Common myeloid progenitor, CD34-positive (primary cell): Measurements from ENCODE around the gene CHM.

Experiments used
- CTCF ChIA-PET: fragments of 350-600 bp; sonication (Branson Sonifier 250); formaldehyde crosslinking; loops from one replicate; lab custom pipeline; 2021; ENCODE audit warnings: antibody characterized with exemption; lab: Charles Lee
- POLR2A ChIA-PET: fragments of 350-600 bp; sonication (Branson Sonifier 250); formaldehyde crosslinking; loops from one replicate; lab custom pipeline; 2021; ENCODE audit warnings: antibody characterized with exemption; lab: Charles Lee
- DNase-seq, 3 donors: peaks; one replicate each; pipeline versions ENCODE4 v3.0.0 to v3.0.0-alpha.2; 2013
- H3K27ac ChIP-seq, 2 experiments: 1 replicate in 1 of 2; 2 replicates in 1 of 2; pipeline ENCODE4 v1.7.0; 2013; ENCODE audit warnings: inconsistent platforms in 2 of 2, low read length in 2 of 2, mild to moderate bottlenecking in 2 of 2, low read depth in 1 of 2, moderate library complexity in 1 of 2; ENCODE audit not compliant: severe bottlenecking in 2 of 2, insufficient read depth in 1 of 2, poor library complexity in 1 of 2
- H3K27me3 ChIP-seq, 5 experiments: replicated peaks in 2 of 5; 1 replicate in 3 of 5; 2 replicates in 2 of 5; pipeline versions ENCODE4 v1.6.1 to v1.7.0; 2013; ENCODE audit warnings: low read length in 4 of 5, mild to moderate bottlenecking in 2 of 5, moderate library complexity in 2 of 5, inconsistent platforms in 1 of 5; ENCODE audit not compliant: insufficient read depth in 5 of 5, control insufficient read depth in 4 of 5
- H3K36me3 ChIP-seq, 4 experiments: 1 replicate in 2 of 4; 2 replicates in 2 of 4; pipeline versions ENCODE4 v1.6.1 to v1.7.0; 2013; ENCODE audit warnings: low read length in 3 of 4, control low read depth in 1 of 4, mild to moderate bottlenecking in 1 of 4; ENCODE audit not compliant: control insufficient read depth in 4 of 4, insufficient read depth in 4 of 4
- H3K4me1 ChIP-seq, 4 experiments: 1 replicate in 3 of 4; 2 replicates in 1 of 4; pipeline versions ENCODE4 v1.6.1 to v1.7.1; 2013; ENCODE audit warnings: low read length in 3 of 4, mild to moderate bottlenecking in 3 of 4, control low read depth in 1 of 4, inconsistent platforms in 1 of 4, moderate library complexity in 1 of 4; ENCODE audit not compliant: control insufficient read depth in 4 of 4, insufficient read depth in 4 of 4; ENCODE audit errors: control extremely low read depth in 1 of 4
- H3K4me3 ChIP-seq, 7 experiments: 1 replicate in 4 of 7; 2 replicates in 3 of 7; pipeline versions ENCODE4 v1.5.1 to v1.7.0; 2013; ENCODE audit warnings: mild to moderate bottlenecking in 7 of 7, low read length in 6 of 7, moderate library complexity in 6 of 7, inconsistent platforms in 2 of 7, low read depth in 2 of 7, control low read depth in 1 of 7; ENCODE audit not compliant: insufficient read depth in 4 of 7, control insufficient read depth in 1 of 7; ENCODE audit errors: extremely low read depth in 1 of 7
- H3K9me3 ChIP-seq, 5 experiments: 1 replicate in 4 of 5; 2 replicates in 1 of 5; pipeline versions ENCODE4 v1.6.1 to v1.7.1; 2013; ENCODE audit warnings: low read length in 4 of 5, mild to moderate bottlenecking in 2 of 5, inconsistent platforms in 1 of 5, low read depth in 1 of 5, moderate library complexity in 1 of 5; ENCODE audit not compliant: control insufficient read depth in 4 of 5, insufficient read depth in 2 of 5; ENCODE audit errors: control extremely low read depth in 1 of 5
- WGBS: methylation state at CpG from one replicate; pipeline ENCODE4 v1.1.5; 2013; ENCODE audit not compliant: insufficient coverage; 5-methylcytosine and 5-hydroxymethylcytosine counted together

CHM gene

GRCh38 chrX:85828771-85829170, 218.6 kb downstream of the CHM start:
- H3K27ac ChIP-seq, result no peak overlapping the region
- ChIA-PET CTCF (no interaction called here), POLR2A (no interaction called here)
- H3K4me1 ChIP-seq, result no peaks in the 10 kb centered on the region
- H3K36me3 ChIP-seq, result no peaks in the 10 kb centered on the region
- H3K9me3 ChIP-seq, result no peaks in the 10 kb centered on the region
- WGBS, result 88% methylated on average over 2 of the region's 5 CpGs
- no peak overlapping the region for H3K4me3 ChIP-seq
- no peaks in the 10 kb centered on the region for H3K27me3 ChIP-seq
- no peak for DNase-seq

- Histone ChIP-seq H3K36me3 (no peaks in the 10 kb centered on the region), H3K27me3 (no peaks in the 10 kb centered on the region), H3K9me3 (peaks cover 0 to 9% (median 6%) of the 10 kb centered on the region in 5 experiments), H3K27ac (no peak overlapping the region), H3K4me1 (no peaks in the 10 kb centered on the region), H3K4me3 (no peak overlapping the region)
- CTCF ChIA-PET, result no interaction called here
- POLR2A ChIA-PET, result no interaction called here
- WGBS, result 74% methylated on average over 6 of the region's 6 CpGs
- no peak for DNase-seq
Observed at GRCh38 chrX:85815203-85815751, 232.1 kb downstream of the CHM start.
